Testis (tissue), 2 donors: ENCODE measurements around the gene ARF1.

Experiments
- CTCF ChIP-seq, 3 experiments: fragments of 450-650 bp in 2 of 3; fragments of 200-600 bp in 1 of 3; sonication (generic) in 1 of 3; IDR thresholded peaks; one replicate each; pipeline ENCODE4 v1.5.1; 2016 to 2019; ENCODE audit warnings: antibody characterized with exemption in 3 of 3, mild to moderate bottlenecking in 2 of 3, moderate library complexity in 1 of 3
- POLR2A ChIP-seq: fragments of 450-650 bp; IDR thresholded peaks from one replicate; pipeline ENCODE4 v1.6.1; 2017; ENCODE audit warnings: antibody characterized with exemption, mild to moderate bottlenecking, moderate library complexity

GRCh38 chr1:228076796-228077430 lies 5.6 kb upstream of the ARF1 start:
- TF ChIP-seq CTCF (IDR thresholded peaks at IDR 0.05) (no peak), POLR2A (no peak)
